ENCODE results near the gene MISFA.

MISFA gene

GRCh38 chr11:18614667-18615066 is 15.1 kb downstream of the MISFA start:
- TF ChIP-seq REST (IDR thresholded peaks at IDR 0.05; ENCODE audit: low read depth): no peak

- TF ChIP-seq CEBPB (IDR thresholded peaks at IDR 0.05) (no peak), FOXM1 (IDR thresholded peaks at IDR 0.05; ENCODE audit: borderline replicate concordance, low read depth) (no peak), MAX (IDR thresholded peaks at IDR 0.05) (no peak), USF1 (IDR thresholded peaks at IDR 0.05) (no peak), TAF1 (IDR thresholded peaks at IDR 0.05; ENCODE audit: low read depth) (no peak), ZBTB7A (IDR thresholded peaks at IDR 0.05; ENCODE audit: low read depth) (no peak), CREB1 (IDR thresholded peaks at IDR 0.05; ENCODE audit: low read depth) (no peak), REST (IDR thresholded peaks at IDR 0.05; ENCODE audit: low read depth) (no peak), TEAD4 (IDR thresholded peaks at IDR 0.05) (no peak), EP300 (IDR thresholded peaks at IDR 0.05; ENCODE audit: borderline replicate concordance) (no peak), RAD21 (IDR thresholded peaks at IDR 0.05; ENCODE audit: low read depth) (no peak), NFIC (IDR thresholded peaks at IDR 0.05) (no peak), EGR1 (IDR thresholded peaks at IDR 0.05) (no peak)
Observed at GRCh38 chr11:18615628-18616392, 16.2 kb downstream of the MISFA start.

GRCh38 chr11:18617688-18618341 is 18.2 kb downstream of the MISFA start:
- no peak for TF ChIP-seq NFIC (IDR thresholded peaks at IDR 0.05)
- TF ChIP-seq CEBPB (IDR thresholded peaks at IDR 0.05): no peak
- TF ChIP-seq EGR1 (IDR thresholded peaks at IDR 0.05): no peak

GRCh38 chr11:18618342-18619025 is 18.9 kb downstream of the MISFA start:
- TF ChIP-seq FOXM1 (IDR thresholded peaks at IDR 0.05; ENCODE audit: borderline replicate concordance, low read depth) (no peak), MAX (IDR thresholded peaks at IDR 0.05) (no peak), CEBPB (IDR thresholded peaks at IDR 0.05) (no peak), EP300 (IDR thresholded peaks at IDR 0.05; ENCODE audit: borderline replicate concordance) (no peak), TCF12 (IDR thresholded peaks at IDR 0.05; ENCODE audit: low read depth) (no peak), NFIC (IDR thresholded peaks at IDR 0.05) (no peak), EGR1 (IDR thresholded peaks at IDR 0.05) (no peak), USF1 (IDR thresholded peaks at IDR 0.05) (no peak), ZBTB7A (IDR thresholded peaks at IDR 0.05; ENCODE audit: low read depth) (no peak), CREB1 (IDR thresholded peaks at IDR 0.05; ENCODE audit: low read depth) (no peak), YY1 (IDR thresholded peaks at IDR 0.05; ENCODE audit: low read depth) (no peak)

GRCh38 chr11:18623707-18624106 is 24.1 kb downstream of the MISFA start:
- no peak for TF ChIP-seq YY1 (IDR thresholded peaks at IDR 0.05; ENCODE audit: low read depth)

GRCh38 chr11:18624161-18624560 is 24.6 kb downstream of the MISFA start:
- TF ChIP-seq TCF12 (IDR thresholded peaks at IDR 0.05; ENCODE audit: low read depth): no peak
- no peak for TF ChIP-seq ZBTB7A (IDR thresholded peaks at IDR 0.05; ENCODE audit: low read depth)
- no peak for TF ChIP-seq CEBPB (IDR thresholded peaks at IDR 0.05)
- TF ChIP-seq EP300 (IDR thresholded peaks at IDR 0.05; ENCODE audit: borderline replicate concordance): no peak
- no peak for TF ChIP-seq REST (IDR thresholded peaks at IDR 0.05; ENCODE audit: low read depth)
- TF ChIP-seq YY1 (IDR thresholded peaks at IDR 0.05; ENCODE audit: low read depth): no peak
- no peak for TF ChIP-seq RAD21 (IDR thresholded peaks at IDR 0.05; ENCODE audit: low read depth)
- TF ChIP-seq TEAD4 (IDR thresholded peaks at IDR 0.05): no peak
- no peak for TF ChIP-seq FOXM1 (IDR thresholded peaks at IDR 0.05; ENCODE audit: borderline replicate concordance, low read depth)
- TF ChIP-seq CREB1 (IDR thresholded peaks at IDR 0.05; ENCODE audit: low read depth): no peak
- TF ChIP-seq NFIC (IDR thresholded peaks at IDR 0.05): no peak
- no peak for TF ChIP-seq USF1 (IDR thresholded peaks at IDR 0.05)
- no peak for TF ChIP-seq EGR1 (IDR thresholded peaks at IDR 0.05)
- no peak for TF ChIP-seq TAF1 (IDR thresholded peaks at IDR 0.05; ENCODE audit: low read depth)
- no peak for TF ChIP-seq MAX (IDR thresholded peaks at IDR 0.05)
